Muscle of back (tissue), 11 donors: ENCODE measurements around the gene RNF40. TPM values are rescaled to one million over a fixed set of nuclear protein-coding genes. Genes with fewer than 3 reads are reported as not detected.
"Not testable (repeated sequence)": the region's sequence is repeated elsewhere in the genome, so short reads cannot be mapped to it uniquely, and the experiment has no call there.

Experiments
- DNase-seq, 3 donors: peaks; one replicate each; pipeline versions ENCODE4 v3.0.0 to v3.0.0-alpha.2; 2013
- polyA plus RNA-seq, 10 donors: library from polyadenylated mRNA; unstranded; fragments of 120-200 nt; gene quantifications; one replicate each; pipeline ENCODE4 v1.2.1, GENCODE V29; 2013; ENCODE audit not compliant: insufficient read length in 10 of 10

Gene RNF40
- polyA plus RNA-seq, 10 donors: 46.0 to 66.6 (median 54.1) TPM

DNA sequence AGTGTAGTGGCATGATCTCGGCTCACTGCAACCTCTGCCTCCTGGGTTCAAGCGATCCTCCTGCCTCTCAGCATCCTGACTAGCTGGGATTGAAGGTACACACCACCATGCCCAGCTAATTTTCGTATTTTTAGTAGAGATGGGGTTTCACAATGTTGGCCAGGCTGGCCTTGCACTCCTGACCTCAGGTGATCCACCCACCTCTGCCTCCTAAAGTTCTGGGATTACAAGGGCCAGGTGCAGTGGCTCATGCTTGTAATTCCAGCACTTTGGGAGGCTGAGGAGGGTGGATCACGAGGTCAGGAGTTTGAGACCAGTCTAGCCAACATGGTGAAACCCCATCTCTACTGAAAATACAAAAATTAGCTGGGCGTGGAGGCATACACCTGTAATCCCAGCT is 47.6 kb downstream of the RNF40 start:
- not testable (repeated sequence) for DNase-seq

DNA sequence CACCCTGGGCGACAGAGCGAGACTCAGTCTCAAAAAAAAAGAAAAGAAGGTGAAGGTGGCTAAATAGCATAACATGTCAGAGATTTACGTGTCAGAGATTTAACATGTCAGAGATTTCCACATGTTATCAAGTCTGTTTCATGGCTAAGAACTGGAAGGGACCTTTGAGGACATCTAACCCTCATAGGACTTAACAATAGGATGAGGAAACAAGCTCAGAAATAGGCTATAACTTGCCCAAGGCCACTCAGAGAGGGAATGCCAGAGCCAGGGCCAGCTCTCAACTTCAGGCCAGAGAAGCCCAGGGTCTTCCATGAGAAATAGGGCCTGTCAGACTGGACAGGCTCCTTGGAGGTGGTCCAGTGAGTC is 51.7 kb downstream of the RNF40 start:
- DNase-seq: no peak

DNA sequence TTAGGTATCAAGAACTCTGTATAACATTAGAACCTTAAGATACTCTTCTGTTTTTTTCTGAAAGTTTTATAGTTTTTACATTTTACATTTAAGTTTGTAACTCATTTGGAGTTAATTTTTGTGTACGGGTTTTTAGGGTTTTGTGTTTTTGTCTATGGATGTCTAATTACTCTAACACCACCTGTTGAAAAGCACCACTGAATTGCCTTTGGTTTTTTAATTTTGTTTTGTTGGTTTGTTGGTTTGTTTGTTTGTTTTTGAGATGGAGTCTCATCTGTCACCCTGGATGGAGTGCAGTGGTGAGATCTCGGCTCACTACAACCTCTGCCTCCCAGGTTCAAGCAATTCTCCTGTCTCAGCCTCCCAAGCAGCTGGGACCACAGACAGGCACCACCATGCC is 54.6 kb downstream of the RNF40 start:
- DNase-seq: no peak

DNA sequence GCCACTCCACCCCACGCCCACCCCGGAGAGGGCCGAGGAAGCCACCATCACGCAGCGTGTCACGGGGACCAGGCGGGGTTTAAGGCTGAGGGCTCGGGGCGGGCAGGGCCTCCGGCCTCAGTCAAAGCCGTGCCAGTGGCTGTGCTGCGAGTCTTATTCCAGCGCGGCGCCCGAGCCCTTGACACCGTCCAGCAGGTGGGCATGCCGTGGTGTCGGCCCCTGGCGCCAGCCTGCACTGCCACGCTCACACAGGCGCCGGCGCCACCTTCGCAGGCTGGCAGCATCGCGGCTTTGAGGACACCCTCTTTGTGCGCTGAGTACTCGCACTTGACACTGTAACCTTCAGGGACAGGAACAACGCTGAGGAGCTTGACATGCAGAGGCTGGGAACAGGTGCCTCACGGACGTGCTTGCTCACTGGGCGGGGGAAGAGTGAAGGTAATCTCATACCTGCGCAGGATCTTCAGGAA is 58.9 kb downstream of the RNF40 start:
- DNase-seq: no peak

DNA sequence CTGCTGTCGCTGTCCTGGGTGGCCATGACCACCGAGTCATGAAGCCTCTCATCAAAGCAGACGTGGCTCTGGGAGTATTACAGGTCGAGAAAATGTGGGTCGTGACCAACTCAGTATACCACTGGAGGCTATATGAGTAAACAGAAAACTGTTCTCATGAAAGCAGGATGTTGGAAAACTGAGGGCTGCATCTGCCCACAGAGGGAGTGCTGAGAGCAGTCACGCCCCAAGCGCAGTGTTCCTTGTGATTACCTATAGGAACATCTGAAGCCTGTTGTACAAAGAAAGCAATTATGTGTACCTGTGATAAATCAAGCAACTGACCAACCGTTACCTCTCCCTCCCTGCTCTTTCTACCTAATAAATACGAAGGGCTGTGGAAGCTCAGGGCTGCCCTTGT is 59.3 kb downstream of the RNF40 start:
- DNase-seq: not testable (repeated sequence)

DNA sequence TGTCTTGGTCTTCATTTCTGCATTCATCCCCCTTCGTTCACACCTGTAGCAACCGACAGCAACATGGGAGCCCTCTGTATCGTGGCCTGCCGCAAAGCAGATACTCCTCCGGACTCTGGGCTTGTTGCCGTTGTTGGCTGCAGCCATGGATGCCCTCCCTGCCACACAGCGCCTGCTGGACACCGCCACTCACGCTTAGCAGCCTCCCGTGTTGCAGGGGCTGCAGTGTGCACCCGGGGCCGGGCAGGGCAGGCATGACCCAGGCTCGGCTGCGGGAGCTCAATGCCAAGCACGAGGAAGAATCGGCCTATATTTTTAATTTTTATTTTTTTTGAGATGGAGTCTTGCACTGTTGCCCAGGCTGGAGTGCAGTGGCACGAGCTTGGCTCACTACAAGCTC is 59.8 kb downstream of the RNF40 start:
- no peak for DNase-seq

Other genes starting within 250 kb of the RNF40 start
- 10 to 100 TPM; 22.7 to 31.9 (median 25.3) TPM for gene ZNF768, start 235.8 kb upstream of the RNF40 start, polyA plus RNA-seq
- 1 to 10 TPM; 5.7 to 7.6 (median 6.6) TPM for gene ZNF747, start 227.5 kb upstream of the RNF40 start, polyA plus RNA-seq
- gene ZNF764, start 203.9 kb upstream of the RNF40 start, polyA plus RNA-seq: 1 to 10 TPM; 5.6 to 8.5 (median 6.3) TPM
- gene ZNF688, start 190.6 kb upstream of the RNF40 start, polyA plus RNA-seq: 10 to 100 TPM in 1 of 10 donors, 1 to 10 TPM in 9; 5.9 to 10.1 (median 8.1) TPM
- 10 to 100 TPM in 8 of 10 donors, 1 to 10 TPM in 2; 8.2 to 16.8 (median 11.7) TPM for gene ZNF785, start 176.6 kb upstream of the RNF40 start, polyA plus RNA-seq
- 1 to 10 TPM; 6.4 to 8.8 (median 7.5) TPM for gene ZNF689, start 151.9 kb upstream of the RNF40 start, polyA plus RNA-seq
- gene PRR14, start 111.4 kb upstream of the RNF40 start, polyA plus RNA-seq: 10 to 100 TPM; 17.8 to 27.5 (median 22.2) TPM
- gene FBRS, start 103.9 kb upstream of the RNF40 start, polyA plus RNA-seq: 10 to 100 TPM; 25.1 to 38.8 (median 35.1) TPM
- 10 to 100 TPM; 19.8 to 25.7 (median 23.4) TPM for gene SRCAP, start 63.2 kb upstream of the RNF40 start, polyA plus RNA-seq
- gene PHKG2, start 13.9 kb upstream of the RNF40 start, polyA plus RNA-seq: 10 to 100 TPM in 8 of 10 donors, 1 to 10 TPM in 2; 8.3 to 15.3 (median 11.9) TPM
- 1 to 10 TPM in 9 of 10 donors, under 1 TPM in 1; 0.42 to 2.0 (median 1.8) TPM for gene CFAP119, start 260 bp upstream of the RNF40 start, polyA plus RNA-seq
- 10 to 100 TPM; 11.3 to 15.4 (median 12.9) TPM for gene ZNF629, start 24.9 kb downstream of the RNF40 start, polyA plus RNA-seq
- 10 to 100 TPM; 24.4 to 41.4 (median 29.9) TPM for gene BCL7C, start 131.8 kb downstream of the RNF40 start, polyA plus RNA-seq
- gene CTF1, start 134.3 kb downstream of the RNF40 start, polyA plus RNA-seq: 10 to 100 TPM in 5 of 10 donors, 1 to 10 TPM in 5; 7.7 to 13.1 (median 10.6) TPM
- gene FBXL19, start 161.2 kb downstream of the RNF40 start, polyA plus RNA-seq: 10 to 100 TPM in 1 of 10 donors, 1 to 10 TPM in 9; 5.6 to 12.1 (median 8.1) TPM
- 10 to 100 TPM in 7 of 10 donors, 1 to 10 TPM in 3; 7.5 to 12.6 (median 10.3) TPM for gene ORAI3, start 186.7 kb downstream of the RNF40 start, polyA plus RNA-seq
- 10 to 100 TPM in 9 of 10 donors, 1 to 10 TPM in 1; 9.5 to 15.9 (median 11.3) TPM for gene SETD1A, start 195.4 kb downstream of the RNF40 start, polyA plus RNA-seq
- gene HSD3B7, start 222.9 kb downstream of the RNF40 start, polyA plus RNA-seq: 10 to 100 TPM in 3 of 10 donors, 1 to 10 TPM in 7; 7.1 to 13.8 (median 9.8) TPM
- 1 to 10 TPM in 8 of 10 donors, under 1 TPM in 2; 0.68 to 3.9 (median 1.5) TPM for gene STX1B, start 248.3 kb downstream of the RNF40 start, polyA plus RNA-seq